ACC112 (cell line): ENCODE measurements around the gene PLA2G4F.

Experiments used
- H2AFZ ChIP-seq: fragments of 200-600 bp; sonication (generic); one replicate; pipeline ENCODE4 v1.6.0; 2017; ENCODE audit warnings: antibody characterized with exemption, low read length; ENCODE audit not compliant: unreplicated experiment
- H3K27ac ChIP-seq: fragments of 200-600 bp; sonication (generic); 2 replicates; pipeline ENCODE4 v1.5.1; 2014; ENCODE audit warnings: low read depth, mild to moderate bottlenecking, antibody characterized with exemption, low read length, moderate library complexity
- H3K27me3 ChIP-seq: fragments of 200-600 bp; sonication (generic); 2 replicates; pipeline ENCODE4 v1.6.1; 2014; ENCODE audit warnings: mild to moderate bottlenecking, antibody characterized with exemption, low read length, moderate library complexity, mixed read lengths; ENCODE audit not compliant: insufficient read depth
- H3K36me3 ChIP-seq: fragments of 200-600 bp; sonication (generic); 2 replicates; pipeline ENCODE4 v1.6.1; 2016; ENCODE audit warnings: mild to moderate bottlenecking, antibody characterized with exemption, low read length, moderate library complexity, mixed read lengths; ENCODE audit not compliant: insufficient read depth
- H3K4me1 ChIP-seq: fragments of 200-600 bp; sonication (generic); one replicate; pipeline ENCODE4 v1.6.1; 2016; ENCODE audit warnings: low read length, mixed read lengths; ENCODE audit not compliant: insufficient read depth, unreplicated experiment, control insufficient read depth
- H3K4me3 ChIP-seq: fragments of 200-600 bp; sonication (generic); 2 replicates; pipeline ENCODE4 v1.5.1; 2014; ENCODE audit warnings: mild to moderate bottlenecking, low read depth, low read length
- H3K79me2 ChIP-seq: fragments of 200-600 bp; sonication (generic); one replicate; pipeline ENCODE4 v1.6.0; 2016; ENCODE audit warnings: low read length; ENCODE audit not compliant: control insufficient read depth, unreplicated experiment, insufficient read depth

Gene PLA2G4F

GRCh38 chr15:42156243-42156922, at the start of gene PLA2G4F:
PLA2G4F (minus strand) TSS chr15:42156636; CDS start chr15:42156549, 87 bp downstream.
- Histone ChIP-seq H2AFZ (no peak within 1 kb of the TSS), H3K79me2 (no peaks in the 10 kb centered on the region), H3K4me1 (no peaks in the 10 kb centered on the region), H3K27me3 (no peaks in the 10 kb centered on the region), H3K27ac (no peak within 1 kb of the TSS), H3K4me3 (no peak within 1 kb of the TSS), H3K36me3 (peaks cover 4% of the 10 kb centered on the region; the same call in 1 of the 2 replicates)

- Histone ChIP-seq H3K27me3 (no peaks in the 10 kb centered on the region), H3K27ac (no peak overlapping the region), H3K4me1 (peaks cover 11% of the 10 kb centered on the region), H3K36me3 (peaks cover 12% of the 10 kb centered on the region; the same call in 1 of the 2 replicates), H3K79me2 (peaks cover 49% of the 10 kb centered on the region), H3K4me3 (no peak overlapping the region), H2AFZ (no peak overlapping the region)
Measured at GRCh38 chr15:42203891-42204290, 47.5 kb upstream of the PLA2G4F start.

- H3K79me2 ChIP-seq, result peaks cover 50% of the 10 kb centered on the region
- H3K27ac ChIP-seq, result no peak overlapping the region
- peaks cover 16% of the 10 kb centered on the region for H3K36me3 ChIP-seq
Measured at GRCh38 chr15:42202653-42203052, 46.2 kb upstream of the PLA2G4F start.

GRCh38 chr15:42201801-42202200, 45.4 kb upstream of the PLA2G4F start:
- Histone ChIP-seq H3K79me2 (peaks cover 42% of the 10 kb centered on the region), H3K4me1 (peaks cover 14% of the 10 kb centered on the region), H3K27ac (no peak overlapping the region), H2AFZ (no peak overlapping the region), H3K36me3 (peaks cover 17% of the 10 kb centered on the region), H3K4me3 (no peak overlapping the region), H3K27me3 (no peaks in the 10 kb centered on the region)

More at GRCh38 chr15:42202653-42203052, 46.2 kb upstream of the PLA2G4F start:
- Histone ChIP-seq H2AFZ (no peak overlapping the region), H3K4me3 (no peak overlapping the region), H3K4me1 (peaks cover 15% of the 10 kb centered on the region), H3K27me3 (no peaks in the 10 kb centered on the region)

- H2AFZ ChIP-seq, result no peak overlapping the region
- no peaks in the 10 kb centered on the region for H3K27me3 ChIP-seq
- H3K4me1 ChIP-seq, result peaks cover 17% of the 10 kb centered on the region
- H3K4me3 ChIP-seq, result no peak overlapping the region
- no peak overlapping the region for H3K27ac ChIP-seq
- peaks cover 17% of the 10 kb centered on the region for H3K36me3 ChIP-seq
- peaks cover 25% of the 10 kb centered on the region for H3K79me2 ChIP-seq
Measured at GRCh38 chr15:42199126-42199525, 42.7 kb upstream of the PLA2G4F start.

GRCh38 chr15:42198516-42198915, 42.1 kb upstream of the PLA2G4F start:
- peaks cover 21% of the 10 kb centered on the region for H3K79me2 ChIP-seq
- H2AFZ ChIP-seq, result no peak overlapping the region
- H3K27me3 ChIP-seq, result no peaks in the 10 kb centered on the region
- H3K36me3 ChIP-seq, result peaks cover 17% of the 10 kb centered on the region
- H3K27ac ChIP-seq, result no peak overlapping the region
- peaks cover 22% of the 10 kb centered on the region for H3K4me1 ChIP-seq
- no peak overlapping the region for H3K4me3 ChIP-seq

- Histone ChIP-seq H3K4me3 (no peak overlapping the region), H2AFZ (no peak overlapping the region), H3K27me3 (no peaks in the 10 kb centered on the region), H3K79me2 (peaks cover 7% of the 10 kb centered on the region), H3K27ac (no peak overlapping the region), H3K36me3 (peaks cover 20% of the 10 kb centered on the region), H3K4me1 (peaks cover 22% of the 10 kb centered on the region)
Measured at GRCh38 chr15:42194513-42194912, 38.1 kb upstream of the PLA2G4F start.

GRCh38 chr15:42193383-42193782, 36.9 kb upstream of the PLA2G4F start:
- no peaks in the 10 kb centered on the region for H3K27me3 ChIP-seq
- no peak overlapping the region for H3K27ac ChIP-seq
- H3K36me3 ChIP-seq, result peaks cover 26% of the 10 kb centered on the region
- H3K4me1 ChIP-seq, result peaks cover 22% of the 10 kb centered on the region
- H3K4me3 ChIP-seq, result no peak overlapping the region
- H2AFZ ChIP-seq, result no peak overlapping the region
- peaks cover 7% of the 10 kb centered on the region for H3K79me2 ChIP-seq

- Histone ChIP-seq H3K27ac (no peak overlapping the region), H3K36me3 (peaks cover 30% of the 10 kb centered on the region), H3K27me3 (no peaks in the 10 kb centered on the region), H3K4me3 (no peak overlapping the region), H3K79me2 (peaks cover 2% of the 10 kb centered on the region), H3K4me1 (peaks cover 15% of the 10 kb centered on the region), H2AFZ (no peak overlapping the region)
Measured at GRCh38 chr15:42191610-42192346, 35.3 kb upstream of the PLA2G4F start.

- H3K4me3 ChIP-seq, result no peak overlapping the region
- peaks cover 2% of the 10 kb centered on the region for H3K79me2 ChIP-seq
- no peak overlapping the region for H3K27ac ChIP-seq
- H2AFZ ChIP-seq, result no peak overlapping the region
- H3K27me3 ChIP-seq, result no peaks in the 10 kb centered on the region
- peaks cover 15% of the 10 kb centered on the region for H3K4me1 ChIP-seq
- peaks cover 34% of the 10 kb centered on the region for H3K36me3 ChIP-seq
Measured at GRCh38 chr15:42190370-42190769, 33.9 kb upstream of the PLA2G4F start.

- Histone ChIP-seq H3K27ac (no peak overlapping the region), H3K4me3 (no peak overlapping the region), H3K79me2 (no peaks in the 10 kb centered on the region), H3K4me1 (no peaks in the 10 kb centered on the region), H3K27me3 (no peaks in the 10 kb centered on the region), H2AFZ (no peak overlapping the region), H3K36me3 (peaks cover 40% of the 10 kb centered on the region)
Measured at GRCh38 chr15:42185801-42186200, 29.4 kb upstream of the PLA2G4F start.
